ENCODE measurements around the gene PRKX.

- TF ChIP-seq GATA3 (IDR thresholded peaks at IDR 0.05; ENCODE audit: low read depth, low read length) (no peak), GATA2 (IDR thresholded peaks at IDR 0.05; ENCODE audit: low read depth, low read length) (no peak)
Observed at GRCh38 chrX:3679669-3680068, 33.8 kb downstream of the PRKX start.
